ENCODE measurements around the gene ZNF280B. TPM values are rescaled to one million over a fixed set of nuclear protein-coding genes. Genes with fewer than 3 reads are reported as not detected.

ZNF280B gene, protein sequence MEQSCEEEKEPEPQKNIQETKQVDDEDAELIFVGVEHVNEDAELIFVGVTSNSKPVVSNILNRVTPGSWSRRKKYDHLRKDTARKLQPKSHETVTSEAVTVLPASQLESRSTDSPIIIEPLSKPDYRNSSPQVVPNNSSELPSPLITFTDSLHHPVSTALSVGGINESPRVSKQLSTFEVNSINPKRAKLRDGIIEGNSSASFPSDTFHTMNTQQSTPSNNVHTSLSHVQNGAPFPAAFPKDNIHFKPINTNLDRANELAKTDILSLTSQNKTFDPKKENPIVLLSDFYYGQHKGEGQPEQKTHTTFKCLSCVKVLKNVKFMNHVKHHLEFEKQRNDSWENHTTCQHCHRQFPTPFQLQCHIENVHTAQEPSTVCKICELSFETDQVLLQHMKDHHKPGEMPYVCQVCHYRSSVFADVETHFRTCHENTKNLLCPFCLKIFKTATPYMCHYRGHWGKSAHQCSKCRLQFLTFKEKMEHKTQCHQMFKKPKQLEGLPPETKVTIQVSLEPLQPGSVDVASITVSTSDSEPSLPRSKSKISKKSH
- total RNA-seq, result 1 to 10 TPM; 2.4 to 2.7 TPM

DNA sequence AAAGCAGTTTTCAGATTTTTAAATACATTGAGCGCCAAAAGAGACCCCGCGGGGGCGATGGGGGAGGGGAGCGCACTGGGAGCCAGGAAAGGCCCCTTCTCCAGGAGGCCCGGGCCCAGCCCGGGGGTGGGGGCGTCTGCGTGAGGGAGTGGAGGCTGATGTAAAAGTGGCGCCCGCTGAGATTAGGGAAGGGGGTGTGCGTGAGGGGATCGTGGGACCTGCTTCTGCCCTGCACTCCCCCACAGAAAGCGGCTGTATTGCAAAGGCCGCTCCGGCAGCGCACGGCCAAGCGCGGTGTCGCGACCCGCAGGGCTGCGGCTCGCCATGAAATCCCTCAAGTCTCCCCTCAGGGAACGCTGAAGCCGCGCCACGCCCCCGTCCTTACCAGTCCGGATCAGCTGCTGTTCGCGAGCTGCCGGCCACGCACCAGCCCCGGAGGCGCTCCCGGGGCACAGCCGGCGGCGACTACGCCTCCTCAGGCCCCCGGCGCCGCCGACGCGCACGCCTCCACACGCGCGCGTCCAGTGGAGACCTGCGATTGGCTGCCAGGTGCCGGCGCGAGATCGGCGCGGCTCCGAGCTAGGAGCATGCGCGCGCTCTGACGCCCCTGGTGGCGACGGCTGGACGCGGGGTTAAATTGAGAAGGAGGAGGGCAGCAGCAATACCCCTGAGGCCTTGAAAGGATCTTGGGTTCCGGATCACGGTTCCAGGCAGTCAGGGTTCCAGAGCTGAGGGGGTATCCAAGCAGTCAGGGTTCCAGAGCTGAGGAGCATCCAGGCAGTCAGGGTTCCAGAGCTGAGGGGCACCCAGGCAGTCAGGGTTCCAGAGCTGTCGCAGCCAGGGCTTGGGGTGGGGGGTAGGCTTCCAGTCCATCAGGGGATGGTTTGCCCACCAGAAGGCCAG lies at the start of gene ZNF280B:
Gene ZNF280B, minus strand, starts transcription at position 469 of the 903 bp plus-strand sequence. CDS start 19,344 bp downstream, outside the sequence.
- H3K4me3 Mint-ChIP-seq, result peak within 1 kb of the TSS; percentile 66
- H3K27me3 Mint-ChIP-seq, result peaks cover 22% of the 10 kb centered on the region
- ATAC-seq (peak; percentile 100), DNase-seq (peak; percentile 90)
- peaks cover 11% of the 10 kb centered on the region for H3K4me1 Mint-ChIP-seq
- no peak within 1 kb of the TSS for H3K27ac Mint-ChIP-seq
- CTCF ChIA-PET, result interaction anchor here (0.7 to 1.7 kb wide), 13 partner anchors 10 to 376 kb away, joined by 3 to 9 read pairs (median 4); no protein-coding TSS in a partner anchor
- peaks cover 29% of the 10 kb centered on the region for H3K36me3 Mint-ChIP-seq
- peaks cover 10% of the 10 kb centered on the region for H3K9me3 Mint-ChIP-seq (ENCODE audit: low read depth)

DNA sequence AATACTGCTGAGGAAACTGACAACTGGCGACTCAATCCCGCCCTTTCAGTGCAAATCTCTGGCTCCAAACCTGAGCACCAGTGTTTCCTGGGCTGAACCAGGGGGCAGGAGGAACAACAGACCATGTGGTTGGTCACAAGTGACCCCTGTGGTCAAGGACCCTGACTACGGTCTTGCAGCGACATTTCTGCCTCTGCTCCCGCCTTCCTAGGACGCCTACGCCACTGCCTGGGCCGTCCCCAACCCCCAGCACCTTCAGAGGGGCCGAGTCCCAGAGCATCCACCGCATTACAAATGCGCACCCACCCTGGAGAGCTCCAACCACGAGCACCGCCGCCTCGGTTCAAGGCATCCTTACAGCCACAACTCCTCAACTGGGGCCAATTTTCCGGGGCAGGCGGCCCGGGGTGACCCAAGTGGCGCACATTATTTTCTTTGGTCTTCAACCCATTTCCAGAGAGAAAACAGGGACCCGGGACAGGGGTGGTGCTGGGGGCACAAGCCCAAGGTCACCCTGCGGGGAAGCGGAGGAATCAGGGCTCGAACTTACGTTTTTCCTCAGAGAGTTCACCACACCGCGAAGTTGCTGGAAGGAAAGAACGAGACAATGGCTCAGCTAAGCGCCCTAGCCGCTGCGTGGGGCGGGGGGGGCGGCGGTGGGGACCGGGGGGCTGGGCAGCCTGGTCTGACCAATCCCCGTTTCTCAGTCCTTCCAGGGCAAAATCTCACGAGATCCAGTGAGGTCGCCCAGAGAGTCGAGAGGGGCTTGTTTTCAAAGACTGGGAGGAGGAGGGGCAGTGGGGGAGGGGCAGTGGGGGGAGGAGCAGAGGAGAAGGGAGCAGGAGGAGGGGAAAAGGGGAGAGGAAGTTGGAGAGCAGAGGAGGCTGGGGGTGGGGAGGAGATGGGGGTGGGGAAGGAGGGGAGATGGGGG lies 48.7 kb upstream of the ZNF280B start:
- Mint-ChIP-seq H3K27ac (no peak overlapping the region), H3K36me3 (no peaks in the 10 kb centered on the region), H3K4me1 (peaks cover 4% of the 10 kb centered on the region), H3K27me3 (peaks cover 2% of the 10 kb centered on the region), H3K4me3 (no peak overlapping the region), H3K9me3 (ENCODE audit: low read depth) (no peaks in the 10 kb centered on the region)
- no peak for DNase-seq
- ATAC-seq, result no peak
- CTCF ChIA-PET, result no interaction called here

DNA sequence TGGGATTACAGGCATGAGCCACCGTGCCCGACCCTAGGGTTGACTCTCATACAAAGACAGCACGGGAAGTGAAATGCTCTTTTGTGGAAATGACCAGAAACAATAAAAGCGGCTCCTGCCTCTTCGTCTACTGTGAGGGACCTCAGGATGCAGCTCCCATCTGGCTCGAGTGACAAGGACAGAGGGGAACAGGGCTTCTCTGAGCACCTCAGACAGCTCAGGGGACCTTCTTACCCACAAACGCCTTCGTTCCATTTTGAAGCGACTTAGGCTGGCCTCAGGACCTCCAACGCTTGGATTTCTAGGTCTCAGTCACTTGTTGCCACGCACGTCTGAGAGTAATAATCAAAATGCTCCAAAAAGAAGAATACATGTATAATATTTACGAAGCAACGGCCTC lies 48.0 kb upstream of the ZNF280B start:
- ATAC-seq (no peak), DNase-seq (no peak)
- H3K27me3 Mint-ChIP-seq, result peaks cover 2% of the 10 kb centered on the region
- no peaks in the 10 kb centered on the region for H3K36me3 Mint-ChIP-seq
- no peak overlapping the region for H3K27ac Mint-ChIP-seq
- peaks cover 4% of the 10 kb centered on the region for H3K4me1 Mint-ChIP-seq
- no peak overlapping the region for H3K4me3 Mint-ChIP-seq
- no peaks in the 10 kb centered on the region for H3K9me3 Mint-ChIP-seq (ENCODE audit: low read depth)
- CTCF ChIA-PET, result no interaction called here

DNA sequence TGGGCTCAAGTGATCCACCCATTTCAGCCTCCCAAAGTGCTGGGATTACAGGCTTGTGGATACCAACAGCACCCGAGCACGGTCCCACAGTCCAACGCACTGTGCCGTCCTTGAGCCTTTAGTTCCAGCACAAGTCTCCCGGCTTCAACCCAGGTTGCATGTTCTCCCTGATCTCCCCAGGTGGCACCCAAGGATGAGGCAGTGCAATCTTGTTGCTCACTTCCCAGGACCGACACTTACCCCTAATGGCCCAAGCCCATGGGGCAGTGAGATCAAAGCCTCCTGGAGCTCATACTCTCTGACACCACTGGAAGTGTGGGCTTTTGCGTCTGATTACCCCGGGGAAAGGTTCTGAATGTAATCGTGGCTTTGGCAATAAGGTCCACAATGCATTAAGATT lies 47.1 kb upstream of the ZNF280B start:
- Mint-ChIP-seq H3K27me3 (peaks cover 2% of the 10 kb centered on the region), H3K27ac (no peak overlapping the region), H3K9me3 (ENCODE audit: low read depth) (no peaks in the 10 kb centered on the region), H3K36me3 (no peaks in the 10 kb centered on the region), H3K4me1 (peaks cover 4% of the 10 kb centered on the region), H3K4me3 (no peak overlapping the region)
- DNase-seq, result no peak
- no peak for ATAC-seq
- CTCF ChIA-PET, result no interaction called here

DNA sequence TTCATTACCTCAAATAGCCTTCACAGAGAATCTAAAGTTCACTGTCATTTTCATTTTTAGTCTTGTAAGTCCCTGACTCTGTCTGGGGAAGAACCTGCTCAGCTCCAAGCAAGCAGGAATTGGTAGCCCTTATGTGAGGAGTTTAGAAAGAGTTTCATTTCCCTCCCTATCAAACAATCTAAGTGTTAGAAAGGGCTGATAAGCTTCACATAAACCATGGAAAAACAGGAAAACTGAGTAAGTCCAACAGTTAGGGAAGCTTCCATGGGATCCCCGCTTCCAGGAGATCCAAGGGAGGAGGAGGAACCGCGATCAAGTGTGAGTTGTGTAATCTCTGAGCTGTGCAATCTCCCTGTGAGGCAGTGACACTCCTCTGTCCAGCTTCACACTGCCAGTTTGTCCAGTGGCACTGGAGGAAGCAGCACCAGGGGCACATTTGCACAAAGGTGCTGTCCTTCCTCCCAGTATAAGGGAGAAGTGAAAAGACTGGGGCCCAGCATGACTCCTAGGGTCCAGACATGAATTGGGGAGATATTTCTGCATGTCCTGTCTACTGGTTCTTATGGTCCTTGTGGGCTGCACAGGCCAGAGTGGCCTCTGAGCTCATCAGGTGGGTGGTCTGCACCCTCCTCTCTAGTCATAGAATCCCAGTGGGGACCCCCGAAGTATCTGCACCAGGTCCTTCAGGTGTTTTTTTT lies 46.2 kb upstream of the ZNF280B start:
- DNase-seq, result no peak
- CTCF ChIA-PET, result interaction anchor here (0.9 kb wide), 1 partner anchor 25 kb away, joined by 3 read pairs; no protein-coding TSS in a partner anchor
- H3K9me3 Mint-ChIP-seq (ENCODE audit: low read depth), result no peaks in the 10 kb centered on the region
- H3K4me1 Mint-ChIP-seq, result peaks cover 4% of the 10 kb centered on the region
- H3K4me3 Mint-ChIP-seq, result no peak overlapping the region
- no peaks in the 10 kb centered on the region for H3K27me3 Mint-ChIP-seq
- no peak for ATAC-seq
- no peaks in the 10 kb centered on the region for H3K36me3 Mint-ChIP-seq
- no peak overlapping the region for H3K27ac Mint-ChIP-seq

DNA sequence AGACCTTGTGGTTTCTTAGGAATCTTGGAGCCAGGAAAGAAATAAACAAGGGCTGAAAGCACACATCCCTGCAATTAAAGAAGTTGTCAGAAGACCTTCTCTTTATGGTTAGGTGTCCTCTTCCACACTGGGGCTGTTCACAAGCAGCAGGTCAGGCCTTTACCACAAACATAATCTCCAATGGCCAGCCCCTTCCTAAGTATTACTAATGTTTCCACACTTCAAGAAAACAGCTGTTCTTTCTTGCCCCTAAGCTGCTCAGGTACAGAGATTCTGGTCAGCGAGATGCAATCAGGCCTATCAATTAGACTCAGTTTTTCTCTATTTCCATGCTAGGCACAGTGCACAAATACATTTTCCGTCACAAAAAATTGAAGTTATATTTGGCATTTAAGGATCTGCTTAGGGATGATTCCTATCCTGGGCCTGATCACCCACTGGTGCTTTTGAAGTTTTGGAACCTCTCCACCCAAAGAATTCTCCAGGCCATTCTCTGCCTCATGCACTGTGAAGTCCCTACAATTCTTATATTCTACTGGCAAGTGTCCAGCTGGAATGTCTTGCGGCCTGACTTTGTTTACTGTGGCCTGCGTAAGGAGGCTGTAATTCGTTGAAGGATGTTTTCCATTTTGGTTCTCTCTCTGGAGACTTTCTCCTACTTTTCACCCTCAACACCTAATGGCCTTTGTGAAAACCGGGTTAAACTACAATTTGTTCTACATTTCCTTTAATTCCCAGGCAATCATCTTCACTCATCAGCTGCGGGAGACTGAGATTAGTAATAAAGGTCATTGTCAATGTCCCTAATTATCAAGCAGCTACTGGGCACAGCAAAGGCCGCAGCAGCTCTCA lies 45.4 kb upstream of the ZNF280B start:
- CTCF ChIA-PET, result interaction anchor here (0.9 kb wide), 1 partner anchor 26 kb away, joined by 3 read pairs; no protein-coding TSS in a partner anchor
- no peaks in the 10 kb centered on the region for H3K36me3 Mint-ChIP-seq

DNA sequence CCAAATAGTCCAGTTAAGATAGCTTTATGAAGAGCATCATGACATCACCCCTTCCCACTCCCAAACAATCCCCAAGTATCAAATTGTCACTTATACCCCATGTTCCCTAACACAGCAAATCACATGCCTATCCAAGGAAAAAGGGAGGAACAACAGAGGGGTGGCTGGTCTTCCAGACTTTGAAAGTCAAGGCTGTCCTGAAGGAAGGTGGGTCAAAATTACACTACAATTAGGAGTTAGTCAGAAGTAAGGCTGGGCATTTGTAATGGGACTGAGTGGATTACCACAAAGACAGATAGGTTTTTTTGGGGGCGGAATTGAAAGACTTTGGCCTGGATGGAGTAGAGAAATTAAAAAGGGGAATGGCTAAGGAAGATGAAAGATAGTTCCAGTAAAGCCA lies 44.6 kb upstream of the ZNF280B start:
- Mint-ChIP-seq H3K4me1 (no peaks in the 10 kb centered on the region), H3K4me3 (no peak overlapping the region), H3K36me3 (no peaks in the 10 kb centered on the region), H3K27ac (no peak overlapping the region), H3K9me3 (ENCODE audit: low read depth) (no peaks in the 10 kb centered on the region), H3K27me3 (peaks cover 6% of the 10 kb centered on the region)
- no peak for ATAC-seq
- no peak for DNase-seq
- CTCF ChIA-PET, result interaction anchor here (1.1 kb wide), 1 partner anchor 123 kb away, joined by 3 read pairs; no protein-coding TSS in a partner anchor

More for the DNA sequence above, 45.4 kb upstream of the ZNF280B start:
- DNase-seq (no peak), ATAC-seq (no peak)
- Mint-ChIP-seq H3K27me3 (no peaks in the 10 kb centered on the region), H3K4me1 (peaks cover 1% of the 10 kb centered on the region), H3K27ac (no peak overlapping the region), H3K4me3 (no peak overlapping the region), H3K9me3 (ENCODE audit: low read depth) (no peaks in the 10 kb centered on the region)

DNA sequence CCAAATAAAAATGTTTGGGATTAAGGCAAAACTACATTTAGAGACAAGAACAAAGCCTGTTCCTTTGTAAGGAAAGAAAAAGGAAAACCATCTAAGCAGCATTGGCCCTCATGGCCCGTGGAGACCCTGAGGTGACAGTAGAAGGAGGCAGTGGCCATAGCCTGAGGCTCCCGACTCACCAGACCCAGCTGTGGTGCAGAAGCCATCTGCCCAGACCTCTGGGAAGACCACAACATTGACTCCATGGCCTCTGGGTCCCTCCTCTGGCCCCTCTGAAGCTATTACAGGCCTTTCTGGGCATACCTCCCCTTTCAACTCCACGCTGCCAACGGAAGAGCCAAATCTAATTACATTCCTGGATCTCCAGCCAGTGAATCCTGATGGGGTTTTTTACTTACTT lies 44.1 kb upstream of the ZNF280B start:
- no peak overlapping the region for H3K4me3 Mint-ChIP-seq
- DNase-seq, result no peak
- CTCF ChIA-PET, result interaction anchor here (1.1 kb wide), 1 partner anchor 122 kb away, joined by 3 read pairs; no protein-coding TSS in a partner anchor

DNA sequence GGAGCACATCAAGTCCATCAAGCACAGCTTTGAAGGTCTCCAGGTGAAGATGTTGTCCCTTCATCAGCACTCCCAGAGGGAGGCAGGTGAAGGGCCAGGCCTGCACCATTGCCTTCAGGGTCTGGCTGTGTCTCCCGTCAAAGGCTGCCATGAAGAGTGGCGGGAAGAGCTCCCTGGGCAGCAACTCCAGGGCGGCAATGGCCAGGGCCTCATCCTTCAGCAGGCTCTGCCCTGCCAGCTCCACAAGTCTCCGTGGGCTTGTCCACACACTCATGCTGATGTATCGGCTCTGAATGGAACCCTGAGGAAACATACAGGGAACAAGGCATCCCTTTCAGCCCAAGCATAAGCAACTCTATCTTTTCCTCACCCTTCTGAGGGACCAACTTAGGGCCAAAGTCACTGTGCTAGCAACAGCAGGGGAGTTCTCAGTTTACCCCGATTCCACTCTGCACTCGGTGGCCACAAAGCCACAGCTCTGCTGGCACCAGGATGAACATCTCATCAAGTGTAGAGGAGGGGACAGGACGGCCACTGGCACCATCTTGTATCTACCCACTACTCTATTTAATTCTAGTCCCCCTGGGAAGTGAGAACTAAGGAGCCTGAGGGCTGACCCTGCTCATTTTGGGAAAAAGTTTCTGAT lies 42.4 kb upstream of the ZNF280B start:
- no peak for DNase-seq
- no peaks in the 10 kb centered on the region for H3K36me3 Mint-ChIP-seq
- H3K4me3 Mint-ChIP-seq, result no peak overlapping the region
- H3K27me3 Mint-ChIP-seq, result peaks cover 11% of the 10 kb centered on the region
- no peak overlapping the region for H3K27ac Mint-ChIP-seq
- no peak for ATAC-seq
- CTCF ChIA-PET, result interaction anchor here (1.2 kb wide), 1 partner anchor 9 kb away, joined by 3 read pairs; the partner anchor contains the start of gene PRAME
- no peaks in the 10 kb centered on the region for H3K9me3 Mint-ChIP-seq (ENCODE audit: low read depth)
- H3K4me1 Mint-ChIP-seq, result no peaks in the 10 kb centered on the region

More for the DNA sequence above, 44.1 kb upstream of the ZNF280B start:
- no peaks in the 10 kb centered on the region for H3K9me3 Mint-ChIP-seq (ENCODE audit: low read depth)
- no peak overlapping the region for H3K27ac Mint-ChIP-seq
- H3K36me3 Mint-ChIP-seq, result no peaks in the 10 kb centered on the region
- H3K27me3 Mint-ChIP-seq, result peaks cover 11% of the 10 kb centered on the region
- no peak for ATAC-seq
- no peaks in the 10 kb centered on the region for H3K4me1 Mint-ChIP-seq

DNA sequence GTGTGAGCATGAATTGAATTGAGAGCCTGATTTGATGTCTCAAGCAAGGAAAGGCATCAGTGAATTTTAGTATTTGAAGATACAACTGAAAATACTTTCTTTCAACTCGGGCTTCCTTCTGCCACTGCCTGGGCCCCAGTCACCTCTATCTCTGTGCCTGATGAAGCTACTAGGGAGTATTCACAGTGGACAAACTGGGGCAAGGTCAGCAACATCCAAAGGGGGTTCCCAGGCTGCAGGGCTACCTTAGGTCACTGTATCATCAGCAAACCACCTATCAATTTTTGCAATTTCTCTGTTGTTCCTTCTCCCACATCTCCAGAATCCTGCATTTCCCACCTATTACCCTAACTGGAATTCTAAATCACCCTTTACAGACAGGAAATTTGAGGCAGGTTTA lies 40.4 kb upstream of the ZNF280B start:
- ATAC-seq (no peak), DNase-seq (no peak)
- Mint-ChIP-seq H3K4me1 (no peaks in the 10 kb centered on the region), H3K9me3 (ENCODE audit: low read depth) (no peaks in the 10 kb centered on the region), H3K27ac (no peak overlapping the region), H3K4me3 (no peak overlapping the region), H3K27me3 (peaks cover 14% of the 10 kb centered on the region), H3K36me3 (no peaks in the 10 kb centered on the region)
- CTCF ChIA-PET, result interaction anchor here (2.2 kb wide), 1 partner anchor 10 kb away, joined by 9 read pairs; the partner anchor contains the start of gene PRAME

DNA sequence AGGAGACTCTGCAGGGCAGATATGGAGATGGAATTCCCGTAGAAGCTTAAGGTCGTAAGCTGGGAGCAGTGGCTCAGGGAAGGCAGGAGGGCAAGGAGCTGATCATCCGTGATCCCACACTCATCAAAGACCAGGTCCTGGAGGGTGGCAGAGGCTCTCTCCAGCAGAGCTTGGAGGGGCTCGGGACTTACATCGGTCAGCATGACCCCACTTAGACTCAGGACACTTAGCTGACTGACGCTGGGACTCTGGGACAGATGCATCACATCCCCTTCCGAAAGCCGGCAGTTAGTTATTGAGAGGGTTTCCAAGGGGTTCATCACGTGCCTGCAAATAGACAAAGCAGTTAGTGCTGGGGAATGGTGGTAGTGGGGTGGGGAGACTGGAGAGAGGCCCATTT lies 39.8 kb upstream of the ZNF280B start:
- H3K27ac Mint-ChIP-seq, result no peak overlapping the region
- CTCF ChIA-PET, result interaction anchor here (2.2 kb wide), 1 partner anchor 11 kb away, joined by 9 read pairs; the partner anchor contains the start of gene PRAME
- ATAC-seq (no peak), DNase-seq (no peak)
- H3K4me3 Mint-ChIP-seq, result no peak overlapping the region
- no peaks in the 10 kb centered on the region for H3K4me1 Mint-ChIP-seq
- no peaks in the 10 kb centered on the region for H3K36me3 Mint-ChIP-seq
- no peaks in the 10 kb centered on the region for H3K9me3 Mint-ChIP-seq (ENCODE audit: low read depth)
- peaks cover 14% of the 10 kb centered on the region for H3K27me3 Mint-ChIP-seq

Data from activated CD8-positive, alpha-beta memory T cell treated with anti-CD3 and anti-CD28 coated beads, Interleukin-2, amount 10 ng/mL, durations not matched to agents 7 days and 5 days (primary cell).